ENCODE data around the gene SH2D3C.

Gene SH2D3C

GRCh38 chr9:127717766-127718165 is 60.7 kb downstream of the SH2D3C start:
- no peak for DNase-seq (ENCODE audit: low read depth in 2 of 2)

- no peak for DNase-seq (ENCODE audit: low read depth in 2 of 2)
These were observed 62.1 kb downstream of the SH2D3C start for GRCh38 chr9:127716412-127716811.

GRCh38 chr9:127715470-127716337 is 62.8 kb downstream of the SH2D3C start, which contains the start of the genes PTRH1 and TTC16:
Gene PTRH1, minus strand, starts transcription at chr9:127715663. Its CDS starts 24 bp downstream, at chr9:127715639.
Gene TTC16, plus strand, starts transcription at chr9:127716079. Its CDS starts 67 bp downstream, at chr9:127716146.
- peak; percentile 93 to 95 for DNase-seq (ENCODE audit: low read depth in 2 of 2)

- no peak for DNase-seq (ENCODE audit: low read depth in 2 of 2)
These were observed 63.5 kb downstream of the SH2D3C start for GRCh38 chr9:127714951-127715469.

GRCh38 chr9:127714020-127714750 is 64.3 kb downstream of the SH2D3C start:
- DNase-seq (ENCODE audit: low read depth in 2 of 2), result no peak

GRCh38 chr9:127712867-127713266 is 65.6 kb downstream of the SH2D3C start:
- DNase-seq (ENCODE audit: low read depth in 2 of 2), result no peak

GRCh38 chr9:127712371-127712770 is 66.1 kb downstream of the SH2D3C start:
- no peak for DNase-seq (ENCODE audit: low read depth in 2 of 2)

GRCh38 chr9:127711831-127712274 is 66.6 kb downstream of the SH2D3C start:
- DNase-seq (ENCODE audit: low read depth in 2 of 2), result no peak

GRCh38 chr9:127711226-127711701 is 67.2 kb downstream of the SH2D3C start:
- no peak for DNase-seq (ENCODE audit: low read depth in 2 of 2)

GRCh38 chr9:127710204-127710783 is 68.2 kb downstream of the SH2D3C start:
- no peak for DNase-seq (ENCODE audit: low read depth in 2 of 2)

- no peak for DNase-seq (ENCODE audit: low read depth in 2 of 2)
These were observed 69.4 kb downstream of the SH2D3C start for GRCh38 chr9:127708952-127709587.

GRCh38 chr9:127707766-127708165 is 70.7 kb downstream of the SH2D3C start:
- no peak for DNase-seq (ENCODE audit: low read depth in 2 of 2)

GRCh38 chr9:127706836-127707241 is 71.6 kb downstream of the SH2D3C start, which contains the start of gene CFAP157:
Gene CFAP157, plus strand, starts transcription at chr9:127706988. Its CDS starts 44 bp downstream, at chr9:127707032.
- no peak for DNase-seq (ENCODE audit: low read depth in 2 of 2)

GRCh38 chr9:127705577-127706379 is 72.7 kb downstream of the SH2D3C start:
- DNase-seq (ENCODE audit: low read depth in 2 of 2), result no peak

- DNase-seq (ENCODE audit: low read depth in 2 of 2), result no peak
These were observed 75.0 kb downstream of the SH2D3C start for GRCh38 chr9:127703289-127703946.

- DNase-seq (ENCODE audit: low read depth in 2 of 2), result no peak
These were observed 77.7 kb downstream of the SH2D3C start for GRCh38 chr9:127700594-127701255.

GRCh38 chr9:127700140-127700539 is 78.3 kb downstream of the SH2D3C start:
- no peak for DNase-seq (ENCODE audit: low read depth in 2 of 2)

GRCh38 chr9:127698985-127699670 is 79.3 kb downstream of the SH2D3C start:
- peak; percentile 68 to 76 for DNase-seq (ENCODE audit: low read depth in 2 of 2)

GRCh38 chr9:127698386-127698785 is 80.1 kb downstream of the SH2D3C start:
- no peak for DNase-seq (ENCODE audit: low read depth in 2 of 2)
